Measurements from ENCODE around the gene GMDS.
"Not testable (repeated sequence)": the region's sequence is repeated elsewhere in the genome, so short reads cannot be mapped to it uniquely, and the experiment has no call there.

The GMDS gene

GRCh38 chr6:1850840-1851157, 394.6 kb downstream of the GMDS start:
- no peak for DNase-seq

- no peak for DNase-seq
These were observed 395.1 kb downstream of the GMDS start for GRCh38 chr6:1850121-1850839.

GRCh38 chr6:1849691-1850090, 395.7 kb downstream of the GMDS start:
- no peak for DNase-seq

DNA sequence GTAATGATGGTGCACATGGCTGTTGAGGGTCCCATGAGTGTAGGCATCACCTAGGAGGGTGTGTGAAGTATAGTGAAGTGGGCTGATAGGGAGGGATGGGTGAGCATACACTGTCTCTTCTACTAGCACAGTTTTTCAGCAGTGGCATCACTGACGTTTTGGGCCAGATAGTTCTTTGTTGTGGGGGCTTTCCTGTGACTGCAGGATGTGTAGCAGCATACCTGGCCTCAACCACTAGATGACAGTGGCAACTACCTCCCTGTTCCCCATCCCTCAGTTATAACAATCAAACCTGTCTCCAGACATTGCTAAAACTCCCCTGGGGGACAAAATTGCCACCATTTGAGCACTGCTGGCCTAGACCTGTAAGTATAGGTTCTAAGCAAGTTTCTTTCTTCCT, 396.7 kb downstream of the GMDS start:
- DNase-seq = no peak

DNA sequence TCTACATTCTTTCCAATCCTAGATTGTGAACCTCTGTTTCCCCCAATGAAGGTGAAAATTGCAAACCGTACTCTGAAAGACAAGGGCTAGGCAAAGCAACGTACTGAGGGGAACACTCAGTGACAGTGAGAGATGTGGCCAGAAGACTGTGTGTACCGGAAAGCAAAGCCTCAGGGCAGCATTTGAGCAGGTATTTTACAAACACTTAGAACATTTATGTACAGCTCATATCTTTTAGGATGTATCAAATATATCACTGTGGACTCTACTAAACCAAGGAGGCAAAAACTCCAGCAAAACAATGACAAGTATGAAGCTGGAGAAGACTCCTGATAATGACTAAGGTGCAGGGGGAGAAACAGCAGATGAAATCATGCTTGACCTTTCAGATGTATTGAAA, 398.8 kb downstream of the GMDS start:
- DNase-seq = no peak

DNA sequence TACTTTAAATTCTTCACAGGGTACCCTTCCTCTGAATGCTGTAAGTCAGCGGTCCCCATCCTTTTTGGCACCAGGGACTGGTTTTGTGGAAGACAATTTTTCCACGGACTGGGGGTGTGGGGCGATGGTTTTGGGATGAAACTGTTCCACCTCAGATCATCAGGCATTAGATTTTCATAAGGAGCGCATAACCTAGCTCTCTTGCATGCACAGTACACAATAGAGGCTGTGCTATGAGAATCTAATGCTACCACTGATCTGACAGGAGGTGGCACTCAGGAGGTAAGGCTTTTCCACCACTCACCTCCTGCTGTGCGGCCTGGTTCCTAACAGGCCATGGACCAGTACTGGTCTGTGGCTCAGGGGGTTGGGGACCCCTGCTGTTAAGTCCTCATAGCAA, 399.9 kb downstream of the GMDS start:
- not testable (repeated sequence) for DNase-seq

GRCh38 chr6:1842334-1842733, 403.1 kb downstream of the GMDS start:
- no peak for DNase-seq

GRCh38 chr6:1841136-1841535, 404.3 kb downstream of the GMDS start:
- DNase-seq = no peak

DNA sequence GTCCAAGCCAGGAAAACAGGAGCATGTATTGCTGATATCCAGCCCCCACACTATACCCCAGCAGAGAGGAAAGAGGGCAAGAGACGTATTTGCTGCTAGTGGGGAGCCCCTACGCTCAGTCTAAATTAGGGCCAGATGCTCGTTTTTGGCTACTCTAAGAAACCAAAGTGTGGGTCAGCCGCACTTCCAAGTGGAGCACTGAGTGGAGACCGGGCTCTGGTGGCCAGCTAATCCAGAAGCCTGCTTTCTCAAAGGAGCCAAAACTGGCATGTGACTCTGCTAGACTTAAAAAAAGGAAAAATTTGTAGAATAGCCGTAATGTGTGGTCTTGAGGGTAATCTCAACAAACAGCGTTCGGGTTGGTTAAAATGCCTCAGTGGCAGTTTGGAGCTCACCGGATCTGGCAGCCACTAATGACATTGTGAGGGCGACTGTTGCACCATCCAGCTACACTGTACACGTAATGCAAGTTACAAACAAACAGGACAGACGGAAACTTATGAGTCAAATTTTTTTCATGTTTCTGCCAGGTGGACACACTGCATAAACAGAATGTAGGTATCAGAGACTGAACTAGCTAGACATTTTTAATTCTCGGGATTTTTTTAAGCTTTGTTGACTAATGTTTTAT, 404.8 kb downstream of the GMDS start:
- no peak for DNase-seq

GRCh38 chr6:1839361-1839760, 406.0 kb downstream of the GMDS start:
- no peak for DNase-seq

DNA sequence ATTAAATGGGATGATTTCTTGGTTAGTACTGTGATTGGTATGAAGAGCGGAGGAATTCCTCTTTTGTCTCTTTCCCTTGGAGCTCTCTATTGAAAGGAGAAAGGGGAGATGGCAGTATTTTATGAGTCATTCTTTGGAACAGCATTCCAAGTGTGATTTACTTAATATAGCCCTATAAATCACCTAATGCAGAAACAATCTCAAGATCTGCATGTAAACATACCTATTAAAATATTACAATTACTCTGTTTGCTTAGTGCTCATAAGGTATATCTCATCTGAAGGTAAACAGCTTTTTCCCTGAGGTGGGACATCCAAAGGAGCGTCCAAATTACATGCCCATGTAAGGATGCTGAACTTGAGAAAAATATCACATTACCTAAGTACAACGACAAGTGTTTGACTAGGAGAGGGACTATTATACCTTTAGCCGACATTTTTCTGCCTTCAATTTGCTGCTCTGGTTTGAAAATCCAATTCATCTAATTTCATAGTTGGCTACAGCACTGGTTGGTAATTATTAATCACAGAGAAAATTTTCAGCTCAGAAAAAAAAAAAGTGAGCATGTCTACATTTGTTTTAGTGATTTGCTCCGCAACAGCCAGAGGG, 406.7 kb downstream of the GMDS start:
- DNase-seq = no peak

DNA sequence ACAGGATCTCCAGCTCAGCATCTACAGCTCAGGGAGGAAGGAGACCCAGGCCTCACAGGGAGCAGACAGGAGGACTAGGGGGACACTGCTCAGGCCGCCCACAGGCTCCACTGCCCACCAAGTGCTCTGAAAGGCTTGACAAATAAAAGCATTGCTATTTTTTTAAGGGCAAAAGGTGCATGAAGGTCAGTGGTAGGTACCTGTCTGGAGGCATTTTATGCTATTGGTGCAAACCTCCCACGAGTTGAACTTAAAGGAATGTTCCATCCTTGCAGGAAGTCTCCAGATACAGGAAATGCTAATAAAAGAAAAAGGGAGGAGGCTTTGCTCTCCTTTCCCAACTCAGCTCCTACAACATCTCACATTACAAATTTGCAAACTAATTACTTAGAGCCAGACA, 407.6 kb downstream of the GMDS start:
- no peak for DNase-seq

- DNase-seq = no peak
These were observed 408.7 kb downstream of the GMDS start for GRCh38 chr6:1836690-1837089.

GRCh38 chr6:1834646-1835516, 410.5 kb downstream of the GMDS start:
- DNase-seq = no peak

DNA sequence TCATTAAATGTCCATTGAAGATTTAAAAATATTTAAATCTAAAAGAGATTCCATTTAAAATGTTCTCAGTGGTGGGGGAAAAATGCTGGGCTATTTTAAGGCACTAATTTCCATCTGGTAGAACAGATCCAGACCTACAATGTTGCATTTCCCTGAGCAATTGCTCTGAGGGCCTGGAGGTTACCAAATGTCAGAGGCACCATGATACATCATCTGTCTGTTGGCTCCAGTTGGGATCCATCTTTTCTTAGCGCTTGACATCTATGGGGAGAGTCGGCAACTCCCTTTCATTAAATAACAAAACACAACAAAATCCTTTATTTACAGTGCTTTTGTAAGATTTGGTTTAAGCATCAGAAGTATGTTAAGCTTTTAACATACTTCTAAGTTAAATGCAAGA, 411.2 kb downstream of the GMDS start:
- no peak for DNase-seq

DNA sequence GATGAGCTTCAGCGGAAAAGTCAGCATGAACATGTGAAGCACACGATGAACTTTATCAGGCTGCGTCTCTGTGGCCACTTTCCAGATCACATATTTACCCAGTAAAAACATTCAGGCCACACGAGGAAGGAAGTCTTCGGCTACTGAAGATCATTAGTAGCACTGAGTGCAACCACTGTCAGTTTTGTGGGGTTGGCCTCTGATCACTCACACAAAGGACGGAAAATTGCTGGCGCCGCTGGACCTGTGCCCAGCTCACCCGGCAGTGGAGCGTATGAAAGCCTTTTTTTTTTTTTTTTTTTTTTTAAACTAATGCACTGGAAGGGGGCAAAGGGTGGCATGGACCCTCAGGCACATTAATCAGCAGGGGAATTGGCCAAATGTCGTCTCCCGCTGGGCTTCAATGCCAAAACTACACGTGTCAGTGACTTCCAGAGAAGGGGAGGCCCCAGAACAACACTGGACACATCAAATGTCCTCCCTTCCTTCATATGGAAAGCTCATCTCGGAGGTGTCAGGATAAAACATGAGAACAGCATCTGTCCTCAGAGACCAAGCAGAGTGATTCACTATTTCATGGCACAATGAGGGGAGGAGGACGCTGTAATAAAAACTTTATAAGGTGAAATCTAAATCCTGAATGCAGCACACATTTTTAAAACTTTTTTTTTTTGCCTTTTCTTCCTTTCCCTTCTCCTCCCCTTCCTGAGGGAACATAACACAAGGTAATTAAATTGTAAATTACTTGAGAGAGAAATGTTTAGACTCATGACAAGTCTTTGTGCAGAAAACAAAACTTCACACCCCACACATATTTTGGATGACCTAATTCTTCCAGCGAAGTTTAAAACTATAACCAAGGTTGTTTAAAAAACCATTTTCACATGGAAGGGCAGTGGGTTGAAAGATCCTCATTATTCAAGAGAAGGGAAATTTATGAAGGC, 412.3 kb downstream of the GMDS start:
- no peak for DNase-seq

- DNase-seq = no peak
These were observed 413.0 kb downstream of the GMDS start for GRCh38 chr6:1832358-1832757.

DNA sequence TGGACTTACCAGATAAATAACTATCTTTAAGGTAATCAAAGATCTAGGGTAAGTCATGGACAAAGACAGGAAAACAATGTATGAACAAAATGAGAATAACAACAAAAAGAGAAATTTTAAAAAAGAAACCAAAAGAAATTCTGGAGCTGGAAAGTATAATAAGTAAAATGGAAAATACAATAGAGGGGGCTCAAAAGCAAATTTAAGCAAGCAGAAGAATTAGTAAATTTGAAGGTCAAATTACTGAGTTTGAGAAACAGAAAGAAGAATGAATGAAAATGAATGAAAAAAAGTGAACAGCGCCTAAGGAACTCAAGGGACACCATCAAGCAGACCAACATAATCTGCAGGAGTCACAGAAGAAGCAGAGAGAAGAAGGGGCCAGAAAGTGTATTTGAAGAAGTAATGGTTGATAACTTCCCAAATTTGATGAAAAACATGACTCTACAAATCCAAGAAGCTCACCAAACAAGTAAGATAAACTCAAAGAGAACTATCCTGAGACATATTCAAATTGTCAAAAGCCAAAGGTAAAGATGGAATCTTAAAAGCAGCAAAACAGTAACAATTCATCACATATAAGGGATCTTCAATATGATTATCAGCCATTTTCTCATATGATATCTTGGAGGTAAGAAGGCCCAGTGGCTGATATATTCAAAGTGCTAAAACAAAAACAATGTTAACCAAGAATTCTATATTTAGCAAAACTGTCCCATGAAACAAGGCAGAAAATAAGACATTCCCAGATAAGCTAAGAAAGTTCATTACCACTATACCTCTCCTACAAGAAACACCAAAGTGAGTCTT, 417.2 kb downstream of the GMDS start:
- DNase-seq = no peak

DNA sequence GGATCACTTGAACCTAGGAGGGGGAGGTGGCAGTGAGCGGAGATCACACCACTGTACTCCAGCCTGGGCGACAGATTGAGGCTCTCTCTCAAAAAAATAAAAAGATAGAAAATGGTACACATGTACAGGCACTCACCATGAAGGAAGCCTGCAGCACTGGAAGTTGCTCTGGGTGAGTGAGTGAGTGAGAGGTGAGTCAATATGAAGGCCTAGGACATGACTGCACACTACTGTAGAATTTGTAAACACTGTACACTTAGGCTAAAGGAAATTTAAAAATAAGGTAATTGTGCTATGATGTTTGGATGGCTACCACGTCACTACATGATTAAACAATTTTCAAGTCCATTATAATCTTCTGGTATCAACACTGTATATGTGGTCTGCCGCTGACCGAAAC, 419.5 kb downstream of the GMDS start:
- no peak for DNase-seq

GRCh38 chr6:1825277-1825676, 420.1 kb downstream of the GMDS start:
- DNase-seq = no peak

- DNase-seq = no peak
These were observed 423.8 kb downstream of the GMDS start for GRCh38 chr6:1821513-1822183.
